Aorta (tissue), 5 donors: ENCODE data around the gene TMEM134. TPM values are rescaled to one million over a fixed set of nuclear protein-coding genes. Genes with fewer than 3 reads are reported as not detected.

ENCODE experiments used
- ATAC-seq: fragments of 200-7000 bp; cut with Tn5 transposase; one replicate; pipeline ENCODE4 v1.9.1; 2022; ENCODE audit warnings: moderate library complexity; ENCODE audit not compliant: low FRiP score
- DNase-seq, 2 donors: peaks; one replicate each; pipeline ENCODE4 v3.0.0-alpha.2; 2020
- H3K27ac ChIP-seq, 2 donors: one replicate each; pipeline ENCODE4 v1.5.1; 2013; ENCODE audit warnings: low read length in 2 of 2, mild to moderate bottlenecking in 2 of 2, moderate library complexity in 2 of 2, control low read depth in 1 of 2, inconsistent platforms in 1 of 2, low read depth in 1 of 2
- H3K27me3 ChIP-seq, 2 donors: one replicate each; pipeline ENCODE4 v1.6.1; 2013; ENCODE audit warnings: control low read depth in 1 of 2, low read length in 1 of 2, mild to moderate bottlenecking in 1 of 2, moderate library complexity in 1 of 2; ENCODE audit not compliant: insufficient read depth in 2 of 2, control insufficient read depth in 1 of 2
- H3K36me3 ChIP-seq, 2 donors: one replicate each; pipeline ENCODE4 v1.6.1; 2013; ENCODE audit warnings: control low read depth in 1 of 2, low read length in 1 of 2, mild to moderate bottlenecking in 1 of 2; ENCODE audit not compliant: insufficient read depth in 2 of 2, control insufficient read depth in 1 of 2
- H3K4me1 ChIP-seq, 2 donors: one replicate each; pipeline ENCODE4 v1.6.1; 2013; ENCODE audit warnings: low read length in 2 of 2, control low read depth in 1 of 2, mild to moderate bottlenecking in 1 of 2, moderate library complexity in 1 of 2; ENCODE audit not compliant: insufficient read depth in 2 of 2, control insufficient read depth in 1 of 2
- H3K4me3 ChIP-seq, 2 donors: one replicate each; pipeline ENCODE4 v1.5.1; 2013; ENCODE audit warnings: low read length in 2 of 2, control low read depth in 1 of 2, mild to moderate bottlenecking in 1 of 2
- H3K9me3 ChIP-seq: one replicate; pipeline ENCODE4 v1.6.1; 2013; ENCODE audit warnings: mild to moderate bottlenecking, low read length; ENCODE audit not compliant: control insufficient read depth
- WGBS, 2 donors: extraction: QIAGEN DNeasy Blood & Tissue Kit; methylation state at CpG; one replicate each; pipeline ENCODE4 v1.1.7; 2013; 5-methylcytosine and 5-hydroxymethylcytosine counted together
- intact Hi-C, 2 donors: fragments of 100-400 bp; cut with DNase I; formaldehyde crosslinking; loops; one replicate each; pipeline versions ENCODE4 v1.14.2 to v1.15.0; 2022
- polyA plus RNA-seq, 2 donors: library from polyadenylated mRNA; stranded (reverse); fragments of 200-250 nt; gene quantifications; one replicate each; pipeline ENCODE4 v1.2.3, GENCODE V29; 2013
- total RNA-seq, 2 donors: library from RNA; stranded (reverse); fragmentation: NEBNext Ultra II Directional; extraction: Animal tissue kit (Norgen Biotek cat#: 25700); gene quantifications; one replicate each; pipeline ENCODE4 v1.2.1, GENCODE V29; 2021
- donor health status: healthy with polysubstance abuse.
- donor health status: Bipolar disorder and iron deficiency.
- donor health status: DM: no; HTN: no; CAD: no.
- donor health status: DM: no; HTN: no; CAD: no.
- donor health status: DM: yes; HTN: yes; CAD: no.

Gene TMEM134
- total and polyA plus RNA-seq, 4 donors, result 20.0 to 63.2 (median 35.9) TPM

DNA sequence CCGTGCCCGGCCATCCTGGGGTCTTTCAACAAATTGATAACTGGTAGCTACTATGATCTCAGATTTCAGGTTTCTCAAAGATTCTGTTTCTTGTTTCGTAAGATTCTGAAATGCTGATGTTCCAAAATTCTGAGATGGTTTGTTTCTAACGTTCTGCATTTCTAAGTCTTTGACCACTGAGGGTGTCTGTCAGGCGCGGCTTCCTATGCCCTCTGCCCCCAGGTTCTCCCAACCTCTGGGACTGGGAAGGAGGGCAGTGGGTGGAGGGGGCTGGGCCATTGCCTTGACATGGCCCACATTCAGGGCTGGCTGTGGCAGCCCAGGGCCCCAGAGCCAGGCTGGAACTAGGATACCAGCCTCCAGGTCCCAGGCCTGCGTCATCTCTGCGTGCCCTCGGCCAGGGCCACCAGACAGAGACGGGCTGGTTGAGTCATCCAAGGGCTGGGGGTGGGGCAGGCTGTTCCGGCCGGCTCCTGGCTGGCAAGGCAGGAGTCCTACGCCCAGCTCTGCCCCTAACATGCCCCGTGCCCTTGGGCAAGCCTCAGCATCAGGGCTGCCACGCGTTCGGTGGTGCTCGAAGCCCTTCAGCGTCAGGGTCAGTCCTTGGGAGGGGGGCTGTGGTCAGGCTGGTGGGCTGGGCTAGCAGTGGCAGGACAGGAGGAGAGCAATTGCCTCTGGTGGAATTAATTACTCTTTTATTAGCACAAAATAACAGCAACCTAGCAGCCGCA is 5.2 kb downstream of the TMEM134 start:
- WGBS, 2 donors, result 69 to 71% methylated on average over 20 of the region's 20 CpGs
- DNase-seq, result peak; percentile 91 to 94

DNA sequence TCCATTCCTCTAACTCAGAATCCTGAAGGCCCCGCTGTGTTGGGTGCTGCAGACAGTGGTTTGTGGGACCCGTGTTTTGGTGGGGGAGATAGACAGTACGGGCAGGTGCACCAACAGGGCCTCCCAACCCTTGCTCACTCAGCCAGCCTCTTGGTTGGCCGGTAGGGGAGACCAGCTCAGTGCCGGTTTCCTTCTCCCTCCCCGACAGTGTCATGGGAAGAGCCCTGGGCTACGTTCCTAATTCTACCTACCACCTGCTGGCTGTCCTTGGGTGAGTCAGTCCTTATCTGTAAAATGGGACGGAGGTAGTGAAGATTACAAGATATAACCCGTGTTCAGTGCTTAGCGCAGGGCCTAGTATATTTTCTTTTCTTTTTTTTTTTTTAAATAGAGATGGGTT is 5.9 kb downstream of the TMEM134 start:
- H3K9me3 ChIP-seq, result no peaks in the 10 kb centered on the region
- H3K4me1 ChIP-seq, result no peaks in the 10 kb centered on the region
- H3K36me3 ChIP-seq, result no peaks in the 10 kb centered on the region
- H3K27me3 ChIP-seq, result no peaks in the 10 kb centered on the region
- H3K4me3 ChIP-seq, result no peak overlapping the region
- whole genome bisulfite sequencing, 2 donors, result 90 to 91% methylated on average over 10 of the region's 10 CpGs
- DNase-seq (no peak), ATAC-seq (no peak)
- H3K27ac ChIP-seq, result no peak overlapping the region
- intact Hi-C loops, result no loop called here

More for the DNA sequence above, 5.2 kb downstream of the TMEM134 start:
- Histone ChIP-seq H3K27me3 (no peaks in the 10 kb centered on the region), H3K27ac (peak overlapping the region in 1 of 2 donors; percentile 18), H3K4me3 (no peak overlapping the region), H3K9me3 (no peaks in the 10 kb centered on the region), H3K4me1 (no peaks in the 10 kb centered on the region), H3K36me3 (no peaks in the 10 kb centered on the region)
- peak; percentile 69 for ATAC-seq
- intact Hi-C loops, result no loop called here

DNA sequence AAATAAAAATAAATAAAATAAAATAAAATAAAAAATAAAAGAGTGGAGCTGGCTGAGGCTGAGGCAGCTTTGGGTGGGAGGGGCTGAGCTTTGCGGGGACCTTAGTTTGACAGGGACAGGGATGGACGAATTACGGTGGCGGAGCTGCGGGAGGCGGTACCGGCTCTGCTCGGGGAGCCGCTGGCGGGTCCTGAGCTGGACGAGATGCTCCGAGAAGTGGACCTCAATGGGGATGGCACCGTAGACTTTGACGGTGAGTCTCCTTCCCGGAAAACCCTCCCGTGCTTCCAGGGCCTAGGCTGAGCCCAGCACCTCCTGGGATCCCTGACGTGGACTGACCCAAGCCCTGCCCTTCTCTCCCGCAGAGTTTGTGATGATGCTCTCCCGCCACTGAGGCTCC is 10.8 kb downstream of the TMEM134 start:
- no peak overlapping the region for H3K4me3 ChIP-seq
- no peaks in the 10 kb centered on the region for H3K9me3 ChIP-seq
- WGBS, 2 donors, result 82 to 86% methylated on average over 19 of the region's 19 CpGs
- H3K27ac ChIP-seq, result no peak overlapping the region
- H3K36me3 ChIP-seq, result no peaks in the 10 kb centered on the region
- no peaks in the 10 kb centered on the region for H3K4me1 ChIP-seq
- no peaks in the 10 kb centered on the region for H3K27me3 ChIP-seq
- intact Hi-C loops, result no loop called here
- ATAC-seq (no peak), DNase-seq (no peak)

DNA sequence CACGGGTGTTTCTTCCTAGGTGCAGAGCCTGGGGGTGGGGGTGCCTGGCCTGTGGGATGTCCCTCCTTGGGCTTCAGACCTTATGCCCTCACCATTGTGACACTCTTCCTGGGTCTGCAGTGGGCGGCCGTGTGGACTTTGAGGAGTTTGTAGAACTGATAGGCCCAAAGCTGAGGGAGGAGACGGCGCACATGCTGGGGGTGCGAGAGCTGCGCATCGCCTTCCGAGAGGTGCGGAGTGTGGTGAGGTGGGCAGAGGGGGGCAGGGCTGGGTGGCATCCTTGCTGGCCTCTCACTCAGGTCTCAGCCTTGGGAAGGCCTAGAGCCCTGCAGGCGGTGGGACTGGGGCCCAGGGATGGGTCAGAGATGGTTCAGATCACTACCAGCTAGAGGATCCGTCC is 11.6 kb downstream of the TMEM134 start:
- no peak for DNase-seq
- no peak overlapping the region for H3K27ac ChIP-seq
- intact Hi-C loops, result no loop called here
- ATAC-seq, result peak; percentile 51
- no peaks in the 10 kb centered on the region for H3K4me1 ChIP-seq
- H3K27me3 ChIP-seq, result no peaks in the 10 kb centered on the region
- no peaks in the 10 kb centered on the region for H3K9me3 ChIP-seq
- no peak overlapping the region for H3K4me3 ChIP-seq
- H3K36me3 ChIP-seq, result no peaks in the 10 kb centered on the region
- WGBS, 2 donors, result 89 to 90% methylated on average over 12 of the region's 12 CpGs

DNA sequence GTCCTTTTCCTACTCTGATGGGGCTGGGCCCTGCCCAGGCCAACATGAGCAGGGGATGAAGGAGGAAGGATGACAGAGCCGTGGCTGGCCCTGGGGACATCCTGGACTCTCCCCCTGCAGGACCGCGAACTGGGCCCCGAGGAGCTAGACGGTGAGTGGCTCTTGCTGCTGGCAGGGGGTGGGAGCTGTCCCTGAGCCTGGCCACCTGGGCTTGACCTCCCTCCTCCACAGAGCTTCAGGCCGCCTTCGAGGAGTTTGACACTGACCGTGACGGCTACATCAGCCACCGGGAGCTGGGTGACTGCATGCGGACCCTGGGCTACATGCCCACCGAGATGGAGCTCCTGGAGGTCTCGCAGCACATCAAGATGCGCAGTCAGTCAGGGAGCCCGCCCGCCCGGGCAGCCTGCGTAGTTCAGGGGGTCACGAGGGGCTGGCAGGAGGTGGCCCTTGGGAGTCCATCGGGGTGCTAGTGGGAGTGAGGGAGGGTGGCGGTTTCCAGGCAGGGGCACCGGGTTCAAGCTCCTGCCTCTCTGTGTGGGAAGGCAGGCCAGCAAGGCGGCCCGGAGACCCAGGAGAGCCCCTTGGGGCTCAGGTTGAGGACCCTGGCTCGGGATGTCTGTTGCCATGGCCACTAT is 12.9 kb downstream of the TMEM134 start:
- Histone ChIP-seq H3K4me1 (no peaks in the 10 kb centered on the region), H3K27me3 (no peaks in the 10 kb centered on the region), H3K27ac (no peak overlapping the region), H3K36me3 (no peaks in the 10 kb centered on the region), H3K9me3 (no peaks in the 10 kb centered on the region), H3K4me3 (no peak overlapping the region)
- WGBS, 2 donors, result 80 to 84% methylated on average over 25 of the region's 25 CpGs
- DNase-seq (no peak), ATAC-seq (no peak)
- intact Hi-C loops, result no loop called here

DNA sequence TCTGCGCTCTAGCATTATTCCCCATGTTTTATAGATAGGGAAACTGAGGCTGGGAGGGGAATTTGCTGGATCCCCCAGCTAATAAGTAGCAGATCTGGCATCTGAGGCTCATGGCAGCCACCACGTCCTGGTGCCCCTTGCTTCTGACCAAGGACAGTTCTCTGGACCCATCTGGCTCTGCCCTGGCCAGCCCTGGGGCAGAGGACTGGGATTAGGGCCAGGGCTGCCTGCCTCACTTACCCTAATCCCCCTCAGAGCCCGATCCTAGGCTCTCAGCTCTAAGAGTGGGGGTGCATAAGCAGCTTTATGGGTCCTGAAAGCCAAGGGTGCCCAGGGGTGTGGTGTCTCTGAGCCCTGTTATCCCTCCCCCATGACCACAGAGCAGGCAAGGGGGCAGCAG is 14.0 kb downstream of the TMEM134 start, which contains the start of gene CABP4:
Gene CABP4 (plus strand): TSS at position 301 of the 400 bp plus-strand sequence. CDS start 70 bp downstream, at position 371.
- Histone ChIP-seq H3K27ac (no peak within 1 kb of the TSS), H3K9me3 (no peaks in the 10 kb centered on the region), H3K4me3 (no peak within 1 kb of the TSS), H3K27me3 (no peaks in the 10 kb centered on the region), H3K4me1 (no peaks in the 10 kb centered on the region), H3K36me3 (no peaks in the 10 kb centered on the region)
- WGBS, 2 donors, result 91% methylated on average over 3 of the region's 3 CpGs
- DNase-seq (no peak), ATAC-seq (no peak)
- intact Hi-C loops, result no loop called here

DNA sequence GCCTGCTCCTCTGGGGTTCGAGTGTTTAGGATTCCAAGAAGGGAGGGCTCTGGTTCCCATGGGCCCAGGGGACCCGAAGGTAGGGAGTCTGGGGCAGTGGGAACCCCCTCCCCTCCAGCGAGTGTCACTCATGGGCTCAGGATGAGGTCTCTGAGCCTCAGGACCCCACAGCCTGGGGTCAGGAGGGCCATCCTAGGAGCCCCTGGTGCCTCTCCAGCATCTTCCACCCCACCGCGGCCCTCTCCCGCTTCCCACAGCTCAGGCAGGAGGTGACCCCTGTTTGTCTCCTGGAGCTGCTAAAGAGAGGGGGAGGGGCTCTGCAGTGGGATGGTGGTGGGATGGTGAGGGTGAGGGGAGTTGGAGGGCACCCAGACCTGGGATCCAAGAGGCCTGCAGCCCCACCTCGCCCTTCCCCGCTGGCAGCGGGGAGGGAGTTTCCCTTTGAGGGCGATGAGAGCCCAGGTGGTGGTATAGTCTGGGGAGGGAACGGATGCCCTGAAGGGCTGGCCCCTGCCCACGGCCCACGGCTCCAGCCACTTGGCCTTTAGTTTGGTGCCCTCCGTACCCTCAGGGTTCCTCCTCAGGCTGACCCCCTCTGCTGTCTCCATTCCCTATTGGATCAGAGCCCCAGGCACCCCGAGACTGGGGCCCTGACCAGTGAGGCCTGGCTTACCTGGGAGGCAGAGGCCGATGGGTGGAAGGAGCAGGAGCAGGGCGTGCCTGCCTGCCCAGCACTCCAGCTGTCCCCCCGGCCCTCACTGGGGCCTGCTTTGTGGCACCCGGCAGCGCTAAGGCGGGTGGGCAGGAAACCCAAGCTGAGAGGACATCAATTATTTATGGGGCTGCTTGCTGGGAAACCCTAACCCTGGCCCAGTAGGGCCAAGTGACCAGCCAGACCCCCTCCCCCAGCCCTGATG is 15.0 kb downstream of the TMEM134 start:
- whole genome bisulfite sequencing, 2 donors, result 90 to 91% methylated on average over 21 of the region's 21 CpGs

DNA sequence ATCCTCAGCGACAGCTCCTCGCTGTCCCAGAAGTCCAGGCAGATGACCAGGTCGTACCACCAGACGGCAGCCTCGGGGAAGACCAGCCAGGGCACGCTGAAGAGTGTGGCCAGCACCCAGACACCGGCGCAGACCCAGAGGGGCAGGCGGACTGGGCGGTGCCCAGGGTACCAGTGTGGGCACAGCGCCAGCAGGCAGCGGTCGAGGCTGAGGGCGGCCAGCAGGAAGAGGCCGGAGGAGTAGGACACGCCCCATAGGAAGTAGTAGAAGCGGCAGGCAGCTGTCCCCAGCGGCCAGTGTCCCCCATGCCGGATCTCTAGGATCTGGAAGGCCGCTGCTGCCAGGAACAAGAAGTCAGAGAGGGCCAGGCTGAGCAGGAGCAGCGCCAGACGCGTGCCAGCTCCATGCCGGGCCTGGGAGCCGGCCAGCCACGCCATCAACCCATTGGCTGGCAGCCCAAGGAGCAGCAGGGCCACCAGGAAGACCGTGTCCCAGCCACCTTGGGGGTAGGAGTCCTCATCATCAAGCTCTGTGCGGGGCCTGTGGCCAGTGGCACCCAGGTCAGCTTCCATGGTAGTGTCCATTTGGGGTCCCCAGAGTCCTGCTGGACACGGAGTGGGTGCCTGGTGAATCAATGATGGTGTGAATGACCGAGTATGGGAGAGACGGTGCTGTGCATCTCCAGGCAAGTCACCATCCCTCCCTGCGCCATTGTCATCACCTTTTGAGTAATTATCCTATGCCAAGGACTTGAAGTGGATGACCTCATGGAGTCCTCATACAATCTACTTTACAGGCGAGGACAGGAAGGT is 16.7 kb downstream of the TMEM134 start, which contains the start of gene GPR152:
Gene GPR152 (minus strand): TSS at position 589 of the 812 bp plus-strand sequence. CDS start 5 bp downstream, at position 584.
- H3K27ac ChIP-seq, result no peak within 1 kb of the TSS
- peak; percentile 33 for ATAC-seq
- no peaks in the 10 kb centered on the region for H3K4me1 ChIP-seq
- WGBS, 2 donors, result 83 to 84% methylated on average over 33 of the region's 33 CpGs
- intact Hi-C loops, result no loop called here
- peak in 1 of 2 donors; percentile 83 for DNase-seq
- no peaks in the 10 kb centered on the region for H3K27me3 ChIP-seq
- no peaks in the 10 kb centered on the region for H3K36me3 ChIP-seq
- H3K9me3 ChIP-seq, result no peaks in the 10 kb centered on the region
- no peak within 1 kb of the TSS for H3K4me3 ChIP-seq

More for the DNA sequence above, 15.0 kb downstream of the TMEM134 start:
- Histone ChIP-seq H3K27ac (no peak overlapping the region), H3K9me3 (no peaks in the 10 kb centered on the region), H3K4me3 (no peak overlapping the region), H3K4me1 (no peaks in the 10 kb centered on the region), H3K36me3 (no peaks in the 10 kb centered on the region), H3K27me3 (no peaks in the 10 kb centered on the region)
- ATAC-seq (no peak), DNase-seq (no peak)
- intact Hi-C loops, result no loop called here
